DMS153 treated with DMSO at 0.1 percent for 48 hours (cell line): ENCODE results near the gene CD40.

Source experiments
- DNase-seq: peaks from one replicate; lab custom pipeline; 2025; ENCODE audit not compliant: unreplicated experiment; lab: John Stamatoyannopoulos, UW

Gene CD40

GRCh38 chr20:46142124-46142523 is 24.0 kb downstream of the CD40 start:
- DNase-seq = no peak

GRCh38 chr20:46144432-46145025 is 26.4 kb downstream of the CD40 start:
- DNase-seq = no peak

GRCh38 chr20:46145713-46146112 is 27.6 kb downstream of the CD40 start:
- DNase-seq = no peak

GRCh38 chr20:46148313-46149208 is 30.4 kb downstream of the CD40 start:
- no peak for DNase-seq

- DNase-seq = no peak
Measured at GRCh38 chr20:46150943-46151342, 32.8 kb downstream of the CD40 start.

DNA sequence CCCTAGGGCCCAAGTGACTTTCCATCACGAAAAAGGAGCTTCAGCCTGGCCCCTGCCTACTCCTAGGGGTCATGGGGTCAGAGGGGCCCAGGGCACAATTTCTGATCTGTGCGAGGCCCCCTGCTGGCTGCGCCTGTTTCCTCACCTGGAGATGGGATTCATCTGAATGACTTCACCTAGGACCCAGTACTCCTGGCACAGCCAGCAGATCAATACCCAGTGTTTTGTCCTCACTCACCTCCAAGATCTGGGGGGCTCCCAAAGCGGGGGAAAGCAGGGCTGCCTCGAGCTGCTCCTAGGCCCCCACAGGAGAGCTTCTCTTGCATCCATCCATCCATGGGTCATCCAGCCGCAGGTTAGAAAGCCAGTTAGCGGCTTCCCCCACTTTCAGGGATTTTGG is 33.8 kb downstream of the CD40 start:
- DNase-seq = no peak

GRCh38 chr20:46152824-46153586 is 34.9 kb downstream of the CD40 start:
- DNase-seq = no peak

DNA sequence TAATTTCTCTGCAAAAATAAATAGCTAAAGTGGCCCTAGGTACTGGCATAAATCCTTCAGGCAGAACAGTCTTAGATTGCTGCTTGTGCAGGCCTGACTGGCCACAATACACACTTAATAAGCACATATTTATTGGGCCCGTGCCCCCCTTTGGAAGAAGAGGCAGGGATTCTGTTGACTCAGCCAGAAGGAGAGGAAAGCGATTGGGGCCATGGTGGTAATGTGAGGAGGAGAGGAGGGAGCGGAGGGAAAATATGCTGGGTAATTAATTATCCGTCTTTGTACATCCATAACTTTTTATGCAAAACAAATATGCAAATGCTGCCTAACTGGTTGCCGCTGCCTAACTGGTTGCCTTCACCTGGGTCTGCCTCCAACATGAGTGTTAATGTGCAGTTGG is 36.2 kb downstream of the CD40 start:
- no peak for DNase-seq

GRCh38 chr20:46154796-46155195 is 36.7 kb downstream of the CD40 start:
- DNase-seq = no peak

DNA sequence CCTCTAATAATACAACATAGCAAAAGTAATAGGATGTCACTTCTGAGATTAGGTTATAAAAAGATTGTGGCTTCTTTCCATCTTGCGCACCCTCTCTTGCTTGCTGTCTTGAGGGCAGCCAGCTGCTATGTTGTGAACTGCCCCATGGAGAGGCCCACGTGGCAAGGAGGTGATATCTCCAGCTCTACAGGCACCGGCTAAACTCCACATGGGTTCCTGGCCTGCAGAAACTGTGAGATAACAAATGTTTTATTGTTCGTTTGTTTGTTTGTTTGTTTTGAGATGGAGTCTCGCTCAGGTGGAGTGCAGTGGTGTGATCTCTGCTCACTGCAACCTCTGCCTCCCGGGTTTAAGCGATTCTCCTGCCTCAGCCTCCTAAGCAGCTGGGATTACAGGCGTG is 38.0 kb downstream of the CD40 start:
- DNase-seq = no peak

GRCh38 chr20:46157076-46157592 is 39.0 kb downstream of the CD40 start:
- no peak for DNase-seq

GRCh38 chr20:46157625-46158024 is 39.5 kb downstream of the CD40 start:
- DNase-seq = no peak

GRCh38 chr20:46158476-46158987 is 40.4 kb downstream of the CD40 start:
- DNase-seq = no peak

GRCh38 chr20:46159101-46159897 is 41.2 kb downstream of the CD40 start:
- no peak for DNase-seq

GRCh38 chr20:46160661-46161060 is 42.5 kb downstream of the CD40 start:
- DNase-seq = no peak

- no peak for DNase-seq
Measured at GRCh38 chr20:46161921-46162320, 43.8 kb downstream of the CD40 start.

GRCh38 chr20:46164254-46164653 is 46.1 kb downstream of the CD40 start:
- DNase-seq = no peak

- no peak for DNase-seq
Measured at GRCh38 chr20:46167080-46167479, 49.0 kb downstream of the CD40 start.

GRCh38 chr20:46168438-46168837 is 50.3 kb downstream of the CD40 start:
- DNase-seq = no peak
